Endothelial cell of umbilical vein (primary cell): ENCODE measurements around the gene HDAC4. TPM values are rescaled to one million over a fixed set of nuclear protein-coding genes. Genes with fewer than 3 reads are reported as not detected.

Experiments used
- BruUV-seq: library from RNA; stranded (reverse); fragments of 400-500 nt; replicated peaks from 2 replicates; lab custom pipeline; 2021; lab: Mats Ljungman, UMichigan
- CTCF ChIA-PET: fragments of 300-600, 350-600 bp; sonication (Branson Sonifier 250); formaldehyde crosslinking; loops from one replicate; lab custom pipeline; 2021; ENCODE audit warnings: antibody characterized with exemption, inconsistent platforms; lab: Charles Lee
- POLR2A ChIA-PET: fragments of 300-600, 350-600 bp; sonication (Branson Sonifier 250); formaldehyde crosslinking; loops from one replicate; lab custom pipeline; 2021; ENCODE audit warnings: antibody characterized with exemption, inconsistent platforms; lab: Charles Lee
- DNase-seq: peaks from one replicate; pipeline ENCODE4 v3.0.0-alpha.2; 2011; ENCODE audit warnings: low read depth, low spot score
- FAIRE-seq: peaks from 2 replicates; lab custom pipeline; 2011; peaks lifted over from hg19 to GRCh38; lab: Jason Lieb, UNC
- H2AFZ ChIP-seq: 2 replicates; pipeline ENCODE4 v1.6.0; 2012; ENCODE audit warnings: low read depth, low read length, control low read depth, inconsistent platforms
- H3K27ac ChIP-seq: 2 replicates; pipeline ENCODE4 v1.5.1; 2011; ENCODE audit warnings: low read depth, mild to moderate bottlenecking, control low read depth, low read length, moderate library complexity; ENCODE audit not compliant: insufficient read depth
- H3K27me3 ChIP-seq, 2 experiments: 2 replicates each; pipeline versions ENCODE4 v1.6.0 to v1.6.1; 2011; ENCODE audit warnings: low read length in 2 of 2, mixed read lengths in 1 of 2; ENCODE audit not compliant: control insufficient read depth in 2 of 2, insufficient read depth in 2 of 2
- H3K36me3 ChIP-seq, 2 experiments: 2 replicates in 1 of 2; 3 replicates in 1 of 2; pipeline ENCODE4 v1.5.1; 2011; ENCODE audit warnings: low read length in 2 of 2, mild to moderate bottlenecking in 1 of 2, moderate library complexity in 1 of 2; ENCODE audit not compliant: control insufficient read depth in 2 of 2, insufficient read depth in 2 of 2; ENCODE audit errors: extremely low read depth in 1 of 2
- H3K4me1 ChIP-seq: 3 replicates; pipeline ENCODE4 v1.5.1; 2011; ENCODE audit warnings: mild to moderate bottlenecking, low read length; ENCODE audit not compliant: control insufficient read depth, insufficient read depth; ENCODE audit errors: extremely low read depth
- H3K4me2 ChIP-seq: 2 replicates; pipeline ENCODE4 v1.6.1; 2011; ENCODE audit warnings: low read length, control low read depth, mixed read lengths; ENCODE audit not compliant: insufficient read depth
- H3K4me3 ChIP-seq, 3 experiments: fragments of 200-600 bp in 1 of 3; sonication (generic), shearing (Covaris generic) in 1 of 3; replicated peaks in 1 of 3; 2 replicates each; pipeline ENCODE4 v1.5.1; 2011 to 2016; ENCODE audit warnings: control low read depth in 3 of 3, low read length in 3 of 3, mild to moderate bottlenecking in 2 of 3, inconsistent platforms in 1 of 3, low read depth in 1 of 3, moderate library complexity in 1 of 3; ENCODE audit not compliant: insufficient read depth in 1 of 3
- H3K79me2 ChIP-seq: 2 replicates; pipeline ENCODE4 v1.6.0; 2012; ENCODE audit warnings: low read length, inconsistent platforms; ENCODE audit not compliant: control insufficient read depth, insufficient read depth
- H3K9ac ChIP-seq: replicated peaks from 2 replicates; pipeline ENCODE3; 2011; ENCODE audit warnings: low read length, control low read depth; ENCODE audit not compliant: insufficient read depth; ENCODE audit errors: extremely low read depth
- H3K9me1 ChIP-seq: replicated peaks from 3 replicates; pipeline ENCODE4 v1.6.0; 2011; ENCODE audit warnings: mild to moderate bottlenecking, low read length; ENCODE audit not compliant: control insufficient read depth, insufficient read depth; ENCODE audit errors: extremely low read depth
- H3K9me3 ChIP-seq: replicated peaks from 2 replicates; pipeline ENCODE4 v1.5.1; 2012; ENCODE audit warnings: low read length, inconsistent platforms; ENCODE audit not compliant: control insufficient read depth, insufficient read depth
- H4K20me1 ChIP-seq: replicated peaks from 2 replicates; pipeline ENCODE3; 2011; ENCODE audit warnings: mild to moderate bottlenecking, low read length; ENCODE audit not compliant: control insufficient read depth, insufficient read depth; ENCODE audit errors: extremely low read depth
- EZH2 ChIP-seq: IDR thresholded peaks from 2 replicates; pipeline ENCODE4 v1.6.1; 2012; ENCODE audit warnings: borderline replicate concordance, low read depth, mild to moderate bottlenecking, moderate library complexity, low read length, inconsistent platforms; ENCODE audit not compliant: severe bottlenecking
- FOS ChIP-seq: IDR thresholded peaks from 2 replicates; pipeline ENCODE4 v1.6.1; 2011; ENCODE audit warnings: mild to moderate bottlenecking, low read length, moderate library complexity, borderline replicate concordance; ENCODE audit not compliant: insufficient read depth
- GATA2 ChIP-seq: IDR thresholded peaks from 2 replicates; pipeline ENCODE4 v1.7.0; 2011; ENCODE audit warnings: low read depth, mild to moderate bottlenecking, moderate library complexity, mixed read lengths, low read length; ENCODE audit not compliant: insufficient read length, insufficient read depth
- JUN ChIP-seq: IDR thresholded peaks from 2 replicates; pipeline ENCODE4 v1.6.1; 2011; ENCODE audit warnings: borderline replicate concordance, low read depth; ENCODE audit not compliant: insufficient read length, insufficient read depth
- MYC ChIP-seq: IDR thresholded peaks from one replicate; pipeline ENCODE4 v1.6.1; 2011; ENCODE audit warnings: mild to moderate bottlenecking, low read depth, low read length
- POLR2A ChIP-seq: IDR thresholded peaks from 2 replicates; pipeline ENCODE4 v1.6.1; 2012; ENCODE audit warnings: low read depth, mild to moderate bottlenecking, control low read depth, low read length
- POLR2AphosphoS5 ChIP-seq: IDR thresholded peaks from 2 replicates; pipeline ENCODE4 v1.6.1; 2012; ENCODE audit warnings: low read depth, mild to moderate bottlenecking, control low read depth, low read length, moderate library complexity; ENCODE audit not compliant: insufficient read depth
- dilution Hi-C: fragments of 300-500 bp; cut with MboI; formaldehyde crosslinking; loops from one replicate; pipeline ENCODE4 v1.15.0; 2019; ENCODE audit warnings: low sequenced_read_pairs; ENCODE audit not compliant: extremely low pct_ligation_motif_present
- intact Hi-C: fragments of 100-400 bp; cut with micrococcal nuclease; formaldehyde crosslinking; loops from one replicate; pipeline ENCODE4 v1.10.0; 2022
- polyA plus RNA-seq, 4 experiments: library from polyadenylated mRNA; depleted of rRNA in 3 of 4; stranded (reverse) in 3 of 4; unstranded in 1 of 4; fragments of >200 nt; gene quantifications; 2 replicates each; pipeline versions ENCODE4 v1.2.1 to v1.2.3, GENCODE V29; 2011 to 2012; ENCODE audit warnings: missing spikeins in 1 of 4
- total RNA-seq: library from RNA; stranded (reverse); gene quantifications from 2 replicates; pipeline ENCODE4 v1.2.3, GENCODE V29; 2021
- TF ChIP-seq, protein P1 (sequence below): IDR thresholded peaks from 2 replicates; pipeline ENCODE4 v1.6.1; 2011; ENCODE audit not compliant: insufficient read depth, insufficient read length
- TF ChIP-seq, protein P2 (sequence below), 2 donors: IDR thresholded peaks; 1 replicate in 1 of 2; 2 replicates in 1 of 2; pipeline ENCODE4 v1.5.1; 2011; ENCODE audit warnings: low read length in 2 of 2, mild to moderate bottlenecking in 2 of 2, moderate library complexity in 2 of 2, control low read depth in 1 of 2, inconsistent platforms in 1 of 2, low read depth in 1 of 2; ENCODE audit not compliant: insufficient read depth in 1 of 2; ENCODE audit errors: extremely low read depth in 1 of 2

HDAC4 gene
- total and polyA plus RNA-seq, 2 donors (not counting 3 experiments of a cell fraction or from before 2014, with no cell fraction given): 13.4 to 33.0 TPM

DNA sequence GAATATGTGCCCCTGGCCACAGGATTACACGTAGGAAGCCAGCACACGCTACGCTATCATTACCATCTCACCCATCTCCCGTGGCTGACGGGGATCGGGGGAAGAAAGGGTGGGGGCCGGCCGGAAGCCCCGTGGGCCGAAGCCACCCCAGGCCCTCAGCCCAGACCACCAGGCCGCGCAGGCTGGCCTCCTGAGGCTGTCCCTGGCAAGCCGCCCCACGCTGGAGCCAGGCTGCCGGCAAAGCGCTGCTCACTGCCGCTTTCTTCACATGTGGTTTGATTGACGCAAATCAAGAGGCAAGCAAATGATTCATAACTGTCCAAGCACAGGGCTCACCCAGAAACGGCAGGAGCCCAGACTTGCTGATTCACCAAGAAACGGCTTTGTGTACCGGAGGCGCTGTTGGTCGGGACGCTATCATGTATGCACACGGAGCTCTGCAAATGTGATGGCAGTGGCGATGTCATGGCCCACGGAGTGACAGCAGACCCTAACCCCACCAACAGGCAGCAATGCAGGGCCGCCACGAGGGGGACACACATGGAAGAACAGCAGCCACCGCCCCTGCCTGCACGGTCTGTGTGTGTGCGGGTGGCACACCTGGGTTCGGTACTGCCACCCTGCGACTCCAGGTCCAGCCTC lies 125.7 kb downstream of the HDAC4 start:
- ChIA-PET CTCF (no interaction called here), POLR2A (no interaction called here)
- FAIRE-seq: no peak
- intact Hi-C loops (no loop called here), dilution Hi-C loops (no loop called here)
- no peak for TF ChIP-seq POLR2AphosphoS5
- TF ChIP-seq, protein P1, sequence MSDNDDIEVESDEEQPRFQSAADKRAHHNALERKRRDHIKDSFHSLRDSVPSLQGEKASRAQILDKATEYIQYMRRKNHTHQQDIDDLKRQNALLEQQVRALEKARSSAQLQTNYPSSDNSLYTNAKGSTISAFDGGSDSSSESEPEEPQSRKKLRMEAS: no peak
- TF ChIP-seq MYC: no peak
- TF ChIP-seq FOS: no peak
- TF ChIP-seq, protein P2, sequence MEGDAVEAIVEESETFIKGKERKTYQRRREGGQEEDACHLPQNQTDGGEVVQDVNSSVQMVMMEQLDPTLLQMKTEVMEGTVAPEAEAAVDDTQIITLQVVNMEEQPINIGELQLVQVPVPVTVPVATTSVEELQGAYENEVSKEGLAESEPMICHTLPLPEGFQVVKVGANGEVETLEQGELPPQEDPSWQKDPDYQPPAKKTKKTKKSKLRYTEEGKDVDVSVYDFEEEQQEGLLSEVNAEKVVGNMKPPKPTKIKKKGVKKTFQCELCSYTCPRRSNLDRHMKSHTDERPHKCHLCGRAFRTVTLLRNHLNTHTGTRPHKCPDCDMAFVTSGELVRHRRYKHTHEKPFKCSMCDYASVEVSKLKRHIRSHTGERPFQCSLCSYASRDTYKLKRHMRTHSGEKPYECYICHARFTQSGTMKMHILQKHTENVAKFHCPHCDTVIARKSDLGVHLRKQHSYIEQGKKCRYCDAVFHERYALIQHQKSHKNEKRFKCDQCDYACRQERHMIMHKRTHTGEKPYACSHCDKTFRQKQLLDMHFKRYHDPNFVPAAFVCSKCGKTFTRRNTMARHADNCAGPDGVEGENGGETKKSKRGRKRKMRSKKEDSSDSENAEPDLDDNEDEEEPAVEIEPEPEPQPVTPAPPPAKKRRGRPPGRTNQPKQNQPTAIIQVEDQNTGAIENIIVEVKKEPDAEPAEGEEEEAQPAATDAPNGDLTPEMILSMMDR (IDR thresholded peaks at IDR 0.05; ENCODE audit: extremely low read depth in 1 of 2, insufficient read depth in 1 of 2, low read depth in 1 of 2, low read length in 2 of 2): no peak
- no peak for TF ChIP-seq GATA2
- no peak for TF ChIP-seq POLR2A
- TF ChIP-seq EZH2: no peak
- TF ChIP-seq JUN: no peak
- DNase-seq: no peak
- H3K4me2 ChIP-seq: no peak overlapping the region
- H3K9me1 ChIP-seq: no peaks in the 10 kb centered on the region
- no peak overlapping the region for H3K9ac ChIP-seq
- no peaks in the 10 kb centered on the region for H3K36me3 ChIP-seq
- no peaks in the 10 kb centered on the region for H3K9me3 ChIP-seq
- H4K20me1 ChIP-seq: no peaks in the 10 kb centered on the region
- no peak overlapping the region for H3K4me3 ChIP-seq
- no peak overlapping the region for H2AFZ ChIP-seq
- no peaks in the 10 kb centered on the region for H3K27me3 ChIP-seq
- no TSS peak for BruUV-seq
- H3K4me1 ChIP-seq: no peaks in the 10 kb centered on the region
- no peak overlapping the region for H3K27ac ChIP-seq
- H3K79me2 ChIP-seq: no peaks in the 10 kb centered on the region
